ENCODE data around the gene NKPD1. TPM values are rescaled to one million over a fixed set of nuclear protein-coding genes. Genes with fewer than 3 reads are reported as not detected.
A peak's percentile ranks its signal among the peaks of the same experiment; 100 is the strongest.

NKPD1 gene
- total RNA-seq, 1 donor from 2014 or later = 1.1 TPM

DNA sequence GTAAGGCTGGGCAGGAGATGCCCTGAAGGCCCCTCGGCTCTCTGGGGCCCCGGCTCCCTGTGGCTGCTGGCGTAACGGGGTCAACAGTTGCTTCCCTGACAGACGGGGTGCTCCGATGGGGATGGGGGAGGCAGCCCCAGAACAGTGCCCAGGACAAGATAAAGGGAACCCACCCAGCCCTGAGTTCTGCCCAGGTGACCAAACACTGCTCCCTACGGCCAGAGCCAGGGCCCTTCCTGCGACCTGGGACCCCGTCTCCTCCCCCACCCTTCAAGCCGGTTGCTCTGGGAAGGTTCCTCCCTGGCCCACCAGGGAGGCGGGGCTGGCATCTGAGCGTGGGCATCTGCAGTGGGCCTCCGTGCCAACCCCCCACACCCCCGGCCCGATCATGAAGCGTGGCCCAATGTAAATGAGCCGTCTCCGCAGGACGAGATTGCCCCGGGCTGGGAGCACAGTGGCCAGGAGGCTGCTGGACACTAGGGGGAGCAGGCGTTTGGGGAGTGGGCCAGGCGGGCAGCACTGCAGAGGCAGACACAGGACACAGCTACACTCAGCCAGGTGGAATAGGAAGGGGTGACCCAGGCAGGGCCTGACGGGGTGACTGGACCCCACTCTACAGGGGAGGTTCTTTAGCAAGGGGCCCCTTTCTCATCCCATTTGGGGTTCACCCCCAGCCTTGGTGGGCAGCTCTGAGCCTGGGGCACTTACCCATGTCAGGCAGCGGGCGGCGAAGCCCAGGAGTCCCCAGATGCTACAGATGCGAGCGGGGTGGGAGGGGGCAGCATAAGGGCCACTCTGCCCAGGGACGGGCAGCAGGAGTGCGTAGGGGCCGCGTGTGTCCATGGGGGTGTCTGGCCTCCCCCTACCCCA lies 1.2 kb upstream of the NKPD1 start:
- H3K9me3 Mint-ChIP-seq = no peaks in the 10 kb centered on the region
- H3K27ac Mint-ChIP-seq = no peak overlapping the region

GRCh38 chr19:45159971-45160324 lies 834 bp downstream of the NKPD1 start:
- no peaks in the 10 kb centered on the region for H3K9me3 Mint-ChIP-seq
- no peaks in the 10 kb centered on the region for H3K36me3 Mint-ChIP-seq
- no peak overlapping the region for H3K27ac Mint-ChIP-seq
- H3K27me3 Mint-ChIP-seq (ENCODE audit: low read depth) = peaks cover 23% of the 10 kb centered on the region
- H3K4me1 Mint-ChIP-seq = peaks cover 25% of the 10 kb centered on the region
- TF ChIP-seq CTCF (IDR thresholded peaks at IDR 0.05; ENCODE audit: unreplicated experiment) = no peak
- no peak overlapping the region for H3K4me3 Mint-ChIP-seq
- no peak for DNase-seq (ENCODE audit: low spot score in 2 of 2, unreplicated experiment in 2 of 2)

More for the DNA sequence above, 1.2 kb upstream of the NKPD1 start:
- no peak overlapping the region for H3K4me3 Mint-ChIP-seq
- H3K4me1 Mint-ChIP-seq = peaks cover 25% of the 10 kb centered on the region
- peak; percentile 47 for TF ChIP-seq CTCF (IDR thresholded peaks at IDR 0.05; ENCODE audit: unreplicated experiment)
- no peaks in the 10 kb centered on the region for H3K36me3 Mint-ChIP-seq
- peaks cover 13% of the 10 kb centered on the region for H3K27me3 Mint-ChIP-seq (ENCODE audit: low read depth)
- DNase-seq (ENCODE audit: low spot score in 2 of 2, unreplicated experiment in 2 of 2) = peak in 1 of 2 experiments; percentile 68

DNA sequence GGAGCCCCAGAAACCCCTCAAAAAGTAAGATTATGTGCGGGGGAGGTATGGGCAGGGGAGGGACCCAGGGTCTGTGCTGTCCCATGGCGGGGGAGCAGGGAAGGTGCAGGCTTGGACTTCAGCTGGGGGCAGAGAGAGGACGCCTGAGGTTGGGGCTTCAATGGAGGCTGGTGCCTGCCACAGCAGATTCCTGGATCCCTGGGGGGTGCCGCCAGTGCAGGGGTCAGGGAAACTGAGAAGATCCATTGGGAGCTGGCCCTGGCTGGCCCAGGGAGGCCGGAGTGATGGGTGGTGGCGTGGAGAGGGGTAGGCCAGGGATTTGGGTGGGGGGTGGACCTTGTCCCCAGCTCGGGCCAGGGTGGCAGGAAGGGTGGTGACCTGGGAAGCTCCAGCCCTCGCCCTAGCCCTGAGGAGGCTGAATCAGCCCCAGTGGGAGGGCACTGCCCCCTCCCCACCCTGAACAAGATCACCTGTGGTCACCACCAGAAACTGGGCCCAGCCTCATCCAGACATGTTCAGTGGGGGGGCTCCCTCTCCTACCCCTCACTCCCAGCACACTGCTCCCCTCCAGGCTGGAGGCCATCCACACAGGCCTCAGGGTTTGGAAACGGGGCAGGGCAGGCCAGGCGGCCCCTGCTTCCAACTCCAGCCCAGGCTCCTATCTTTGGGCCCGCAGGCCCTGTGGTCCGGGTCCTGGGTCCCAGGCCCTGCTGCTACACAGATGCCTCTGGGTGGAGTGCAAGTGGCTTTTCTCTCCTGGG lies 1.4 kb downstream of the NKPD1 start:
- DNase-seq (ENCODE audit: low spot score in 2 of 2, unreplicated experiment in 2 of 2) = no peak
- peaks cover 26% of the 10 kb centered on the region for H3K27me3 Mint-ChIP-seq (ENCODE audit: low read depth)
- no peaks in the 10 kb centered on the region for H3K9me3 Mint-ChIP-seq
- peaks cover 26% of the 10 kb centered on the region for H3K4me1 Mint-ChIP-seq
- no peak overlapping the region for H3K27ac Mint-ChIP-seq
- no peak for TF ChIP-seq CTCF (IDR thresholded peaks at IDR 0.05; ENCODE audit: unreplicated experiment)
- H3K4me3 Mint-ChIP-seq = no peak overlapping the region
- no peaks in the 10 kb centered on the region for H3K36me3 Mint-ChIP-seq

- H3K36me3 Mint-ChIP-seq = no peaks in the 10 kb centered on the region
- no peaks in the 10 kb centered on the region for H3K9me3 Mint-ChIP-seq
- DNase-seq (ENCODE audit: low spot score in 2 of 2, unreplicated experiment in 2 of 2) = no peak
- H3K27ac Mint-ChIP-seq = no peak overlapping the region
- no peak for TF ChIP-seq CTCF (IDR thresholded peaks at IDR 0.05; ENCODE audit: unreplicated experiment)
- H3K4me1 Mint-ChIP-seq = peaks cover 29% of the 10 kb centered on the region
- H3K27me3 Mint-ChIP-seq (ENCODE audit: low read depth) = peaks cover 34% of the 10 kb centered on the region
- no peak overlapping the region for H3K4me3 Mint-ChIP-seq
These were observed 2.1 kb downstream of the NKPD1 start for GRCh38 chr19:45158503-45159209.

GRCh38 chr19:45156751-45157150 lies 4.0 kb downstream of the NKPD1 start:
- Mint-ChIP-seq H3K4me3 (no peak overlapping the region), H3K27me3 (ENCODE audit: low read depth) (peaks cover 46% of the 10 kb centered on the region), H3K36me3 (no peaks in the 10 kb centered on the region), H3K9me3 (no peaks in the 10 kb centered on the region), H3K27ac (no peak overlapping the region), H3K4me1 (peaks cover 27% of the 10 kb centered on the region)
- DNase-seq (ENCODE audit: low spot score in 2 of 2, unreplicated experiment in 2 of 2) = no peak
- no peak for TF ChIP-seq CTCF (IDR thresholded peaks at IDR 0.05; ENCODE audit: unreplicated experiment)

Measured in mesothelial cell of epicardium (in vitro differentiated cells).